ENCODE measurements around the gene FZD4. TPM values are rescaled to one million over a fixed set of nuclear protein-coding genes. Genes with fewer than 3 reads are reported as not detected.
A peak's percentile ranks its signal among the peaks of the same experiment; 100 is the strongest.

The FZD4 gene
- polyA plus RNA-seq, 3 donors: 0.05 TPM; not detected in 2

GRCh38 chr11:86923999-86924766 lies 31.0 kb downstream of the FZD4 start:
- intact Hi-C loops (cut with micrococcal nuclease): no loop called here
- no peaks in the 10 kb centered on the region for H3K27me3 ChIP-seq (ENCODE audit: control insufficient read depth in 2 of 2, insufficient read depth in 2 of 2, low read length in 2 of 2)
- no peaks in the 10 kb centered on the region for H3K4me1 ChIP-seq (ENCODE audit: control insufficient read depth in 1 of 2, insufficient read depth in 2 of 2, low read length in 2 of 2)
- H3K4me3 ChIP-seq (replicated peaks in 1 of 3; ENCODE audit: low read depth in 2 of 3, low read length in 3 of 3): no peak overlapping the region
- H3K27ac ChIP-seq (ENCODE audit: low read depth in 1 of 2, low read length in 2 of 2): no peak overlapping the region
- no peak overlapping the region for H2AFZ ChIP-seq (ENCODE audit: insufficient read depth, low read depth, low read length, poor library complexity, severe bottlenecking)
- peaks cover 0 to 1% (median 0%) of the 10 kb centered on the region in 7 donors for H3K9me3 Mint-ChIP-seq
- H3K4me3 Mint-ChIP-seq: no peak overlapping the region
- H3K27ac Mint-ChIP-seq: peak overlapping the region in 2 of 7 donors; percentile 20 to 45
- H3K4me1 Mint-ChIP-seq: no peaks in the 10 kb centered on the region
- H3K4me2 ChIP-seq (replicated peaks; ENCODE audit: extremely low read depth, low read length, poor library complexity, severe bottlenecking): no peak overlapping the region
- DNase-seq: no peak
- no peaks in the 10 kb centered on the region for H3K36me3 Mint-ChIP-seq
- H3K79me2 ChIP-seq (ENCODE audit: insufficient read depth, low read length): no peaks in the 10 kb centered on the region
- H3K27me3 Mint-ChIP-seq (ENCODE audit: low read depth in 3 of 3): peaks cover 0 to 3% (median 0%) of the 10 kb centered on the region in 3 donors
- H4K20me1 ChIP-seq (ENCODE audit: insufficient read depth, low read length): no peaks in the 10 kb centered on the region
- no peak overlapping the region for H3K9ac ChIP-seq (ENCODE audit: insufficient read depth, low read length, poor library complexity, severe bottlenecking)
- H3K36me3 ChIP-seq (replicated peaks in 1 of 2; ENCODE audit: control insufficient read depth in 1 of 2, insufficient read depth in 2 of 2, low read length in 2 of 2): no peaks in the 10 kb centered on the region
- WGBS (ENCODE audit: insufficient coverage): 98% methylated on average over 5 of the region's 6 CpGs
- TF ChIP-seq, protein P1, sequence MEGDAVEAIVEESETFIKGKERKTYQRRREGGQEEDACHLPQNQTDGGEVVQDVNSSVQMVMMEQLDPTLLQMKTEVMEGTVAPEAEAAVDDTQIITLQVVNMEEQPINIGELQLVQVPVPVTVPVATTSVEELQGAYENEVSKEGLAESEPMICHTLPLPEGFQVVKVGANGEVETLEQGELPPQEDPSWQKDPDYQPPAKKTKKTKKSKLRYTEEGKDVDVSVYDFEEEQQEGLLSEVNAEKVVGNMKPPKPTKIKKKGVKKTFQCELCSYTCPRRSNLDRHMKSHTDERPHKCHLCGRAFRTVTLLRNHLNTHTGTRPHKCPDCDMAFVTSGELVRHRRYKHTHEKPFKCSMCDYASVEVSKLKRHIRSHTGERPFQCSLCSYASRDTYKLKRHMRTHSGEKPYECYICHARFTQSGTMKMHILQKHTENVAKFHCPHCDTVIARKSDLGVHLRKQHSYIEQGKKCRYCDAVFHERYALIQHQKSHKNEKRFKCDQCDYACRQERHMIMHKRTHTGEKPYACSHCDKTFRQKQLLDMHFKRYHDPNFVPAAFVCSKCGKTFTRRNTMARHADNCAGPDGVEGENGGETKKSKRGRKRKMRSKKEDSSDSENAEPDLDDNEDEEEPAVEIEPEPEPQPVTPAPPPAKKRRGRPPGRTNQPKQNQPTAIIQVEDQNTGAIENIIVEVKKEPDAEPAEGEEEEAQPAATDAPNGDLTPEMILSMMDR (IDR thresholded peaks at IDR 0.05): no peak
- H3K9me3 ChIP-seq (replicated peaks in 1 of 2; ENCODE audit: control insufficient read depth in 1 of 2, insufficient read depth in 1 of 2, low read length in 2 of 2): no peaks in the 10 kb centered on the region

DNA sequence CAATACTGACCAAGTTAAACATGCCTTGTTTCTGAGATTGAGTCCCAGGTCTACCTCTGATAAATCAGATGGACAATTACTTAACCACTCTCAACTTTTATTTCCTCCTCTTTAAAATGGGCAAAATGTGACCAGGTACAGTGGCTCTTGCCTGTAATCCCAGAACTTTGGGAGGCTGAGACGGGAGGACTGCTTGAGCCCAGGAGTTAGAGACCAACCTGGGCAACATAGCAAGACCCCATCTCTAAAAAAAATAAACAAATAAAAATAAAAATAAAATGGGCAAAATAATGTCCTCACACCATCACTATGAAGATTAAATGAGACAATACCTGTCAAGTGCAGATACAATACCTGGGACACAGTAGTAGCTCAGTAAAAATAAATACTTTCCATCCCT lies 33.0 kb downstream of the FZD4 start:
- H3K27ac ChIP-seq (ENCODE audit: low read depth in 1 of 2, low read length in 2 of 2): no peak overlapping the region
- Mint-ChIP-seq H3K27ac (peak overlapping the region in 1 of 7 donors; percentile 14), H3K4me3 (no peak overlapping the region), H3K27me3 (ENCODE audit: low read depth in 3 of 3) (peaks cover 0 to 6% (median 0%) of the 10 kb centered on the region in 3 donors), H3K36me3 (no peaks in the 10 kb centered on the region), H3K9me3 (peaks cover 0 to 1% (median 0%) of the 10 kb centered on the region in 7 donors), H3K4me1 (no peaks in the 10 kb centered on the region)
- no peak overlapping the region for H3K4me2 ChIP-seq (replicated peaks; ENCODE audit: extremely low read depth, low read length, poor library complexity, severe bottlenecking)
- H3K27me3 ChIP-seq (ENCODE audit: control insufficient read depth in 2 of 2, insufficient read depth in 2 of 2, low read length in 2 of 2): no peaks in the 10 kb centered on the region
- no peaks in the 10 kb centered on the region for H3K4me1 ChIP-seq (ENCODE audit: control insufficient read depth in 1 of 2, insufficient read depth in 2 of 2, low read length in 2 of 2)
- DNase-seq: no peak
- TF ChIP-seq, protein P1 (IDR thresholded peaks at IDR 0.05): no peak
- H4K20me1 ChIP-seq (ENCODE audit: insufficient read depth, low read length): no peaks in the 10 kb centered on the region
- H3K9ac ChIP-seq (ENCODE audit: insufficient read depth, low read length, poor library complexity, severe bottlenecking): no peak overlapping the region
- intact Hi-C loops (cut with micrococcal nuclease): no loop called here
- no peaks in the 10 kb centered on the region for H3K79me2 ChIP-seq (ENCODE audit: insufficient read depth, low read length)
- H3K4me3 ChIP-seq (replicated peaks in 1 of 3; ENCODE audit: low read depth in 2 of 3, low read length in 3 of 3): no peak overlapping the region
- no peak overlapping the region for H2AFZ ChIP-seq (ENCODE audit: insufficient read depth, low read depth, low read length, poor library complexity, severe bottlenecking)
- H3K36me3 ChIP-seq (replicated peaks in 1 of 2; ENCODE audit: control insufficient read depth in 1 of 2, insufficient read depth in 2 of 2, low read length in 2 of 2): no peaks in the 10 kb centered on the region
- WGBS (ENCODE audit: insufficient coverage): no CpG with 5 or more reads among the region's 1 CpG
- no peaks in the 10 kb centered on the region for H3K9me3 ChIP-seq (replicated peaks in 1 of 2; ENCODE audit: control insufficient read depth in 1 of 2, insufficient read depth in 1 of 2, low read length in 2 of 2)
